Measurements from ENCODE around the gene CDKAL1.

CDKAL1 gene

DNA sequence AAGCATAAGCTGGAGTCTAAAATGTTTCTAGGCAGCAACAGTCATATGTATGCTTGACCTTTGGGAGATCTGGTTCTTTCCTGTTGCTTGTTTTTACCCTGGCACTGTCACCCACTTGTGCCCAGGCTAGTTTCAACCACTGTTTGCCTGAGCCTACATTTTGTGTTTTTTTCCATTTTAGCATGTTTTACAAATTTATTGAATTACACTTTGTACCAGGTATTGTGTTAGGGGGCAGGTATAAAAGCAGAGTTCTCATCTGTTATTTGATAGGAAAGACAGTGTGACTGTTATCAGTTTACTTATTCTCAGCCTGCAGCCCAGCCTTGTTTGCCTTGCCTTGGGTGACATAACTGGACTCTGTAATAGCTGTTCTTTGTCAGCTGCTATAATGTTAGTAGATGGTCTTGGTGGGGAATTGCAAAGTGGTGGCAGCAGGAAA, 147.0 kb downstream of the CDKAL1 start:
- no peak for DNase-seq

DNA sequence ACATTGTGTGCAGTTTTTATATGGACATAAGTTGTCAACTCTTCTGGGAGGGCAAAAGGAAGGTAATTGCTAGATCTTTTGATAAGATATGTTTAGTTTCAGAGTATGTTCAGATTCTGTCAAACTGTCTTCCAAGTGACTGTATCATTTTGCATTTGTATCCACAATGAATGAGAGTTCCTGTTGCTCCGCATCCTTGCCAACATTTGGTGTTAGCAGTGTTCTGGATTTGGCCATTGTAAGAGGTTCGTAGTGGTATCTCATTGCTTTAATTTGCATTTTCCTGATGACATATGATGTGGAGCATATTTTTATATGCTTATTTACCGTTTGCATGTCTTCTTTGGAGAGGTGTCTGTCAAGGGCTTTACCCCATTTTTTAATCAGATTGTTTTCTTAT, 150.2 kb downstream of the CDKAL1 start:
- DNase-seq: no peak

DNA sequence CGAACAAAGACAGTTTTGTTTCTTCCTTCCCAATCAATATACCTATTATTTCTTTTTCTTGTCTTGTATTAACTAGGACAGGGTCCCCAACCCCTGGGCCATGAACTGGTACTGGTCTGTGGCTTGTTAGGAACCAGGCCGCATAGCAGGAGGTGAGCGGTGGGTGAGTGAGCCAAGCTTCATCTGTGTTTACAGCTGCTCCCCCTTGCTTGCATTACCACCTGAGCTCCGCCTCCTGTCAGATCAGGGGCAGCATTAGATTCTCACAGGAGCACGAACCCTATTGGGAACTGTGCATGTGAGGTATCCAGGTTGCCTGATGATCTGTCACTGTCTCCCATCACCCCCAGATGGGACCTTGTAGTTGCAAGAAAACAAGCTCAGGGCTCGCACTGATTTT, 151.9 kb downstream of the CDKAL1 start:
- no peak for DNase-seq

DNA sequence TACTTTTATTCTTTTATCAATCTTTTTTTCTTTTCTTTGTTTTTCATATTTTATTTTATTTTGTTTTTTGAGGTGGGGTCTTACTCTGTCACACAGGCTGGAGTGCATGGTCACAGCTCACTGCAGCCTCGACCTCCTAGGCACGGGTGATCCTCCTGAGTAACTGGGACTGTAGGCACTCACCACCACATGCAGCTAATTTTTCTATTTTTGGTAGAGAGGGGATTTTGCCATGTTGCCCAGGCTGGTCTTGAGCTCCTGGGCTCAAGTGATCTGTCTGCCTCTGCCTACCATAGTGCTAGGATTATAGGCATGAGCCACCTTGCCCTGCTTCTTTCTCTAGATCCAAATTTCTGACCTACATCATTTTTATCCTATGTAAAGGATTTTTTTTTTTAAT, 153.2 kb downstream of the CDKAL1 start:
- no peak for DNase-seq

DNA sequence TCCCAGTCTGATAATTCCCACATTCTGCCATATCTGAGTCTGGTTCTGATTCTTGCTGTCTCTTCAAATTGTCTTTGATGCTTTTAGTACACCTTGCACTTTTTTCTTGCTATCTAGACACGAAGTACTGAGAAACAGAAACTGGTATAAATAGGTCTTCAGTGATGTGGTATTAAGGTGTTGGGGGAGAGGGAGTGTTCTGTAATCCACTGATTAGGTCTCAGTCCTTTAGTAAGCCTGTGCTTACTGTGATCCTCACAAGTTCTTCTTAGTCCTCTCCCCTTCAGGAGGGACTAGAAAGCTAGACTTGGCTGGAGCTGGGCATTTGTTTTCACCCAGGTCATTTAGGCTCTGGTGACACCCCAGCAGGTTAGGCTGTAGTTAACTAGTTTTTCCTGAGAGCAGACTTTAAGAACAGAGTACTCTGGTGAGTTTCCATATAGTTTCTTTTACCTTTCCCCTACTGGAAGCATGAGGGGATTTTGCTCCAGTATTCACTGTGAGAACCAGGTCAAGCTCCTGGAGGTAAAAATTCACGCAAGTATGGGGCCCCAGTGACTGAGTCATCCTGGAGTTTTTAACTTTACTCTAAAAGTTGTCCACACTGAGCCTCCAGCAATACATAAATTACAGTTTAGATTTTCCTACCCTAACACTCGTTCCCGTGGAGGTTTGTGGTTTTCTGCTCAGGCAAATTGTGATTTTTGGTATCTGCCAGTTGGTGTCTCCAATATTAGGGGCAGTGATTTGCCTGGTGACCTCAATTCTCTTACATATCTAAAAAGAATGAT, 154.6 kb downstream of the CDKAL1 start:
- DNase-seq: peak; percentile 51

DNA sequence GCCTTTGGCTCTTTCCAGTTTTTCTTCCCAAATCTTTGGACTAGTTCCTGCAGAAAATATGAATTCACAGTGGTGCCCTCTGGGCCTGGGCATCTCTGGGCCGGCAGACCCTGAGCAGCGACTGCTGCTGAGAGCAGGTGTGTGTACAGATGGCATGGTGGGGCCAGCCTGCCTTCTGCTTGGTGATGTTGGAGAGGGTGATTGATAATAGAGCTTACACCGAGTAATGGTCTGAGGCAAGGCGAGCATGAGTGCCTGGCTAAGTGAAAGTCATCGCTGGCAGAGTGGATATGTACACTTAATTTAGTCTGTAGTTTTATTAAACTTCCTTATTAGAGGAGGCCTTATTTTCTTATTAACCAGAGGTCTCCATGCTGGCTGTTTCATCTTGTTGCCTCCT, 156.9 kb downstream of the CDKAL1 start:
- no peak for DNase-seq

DNA sequence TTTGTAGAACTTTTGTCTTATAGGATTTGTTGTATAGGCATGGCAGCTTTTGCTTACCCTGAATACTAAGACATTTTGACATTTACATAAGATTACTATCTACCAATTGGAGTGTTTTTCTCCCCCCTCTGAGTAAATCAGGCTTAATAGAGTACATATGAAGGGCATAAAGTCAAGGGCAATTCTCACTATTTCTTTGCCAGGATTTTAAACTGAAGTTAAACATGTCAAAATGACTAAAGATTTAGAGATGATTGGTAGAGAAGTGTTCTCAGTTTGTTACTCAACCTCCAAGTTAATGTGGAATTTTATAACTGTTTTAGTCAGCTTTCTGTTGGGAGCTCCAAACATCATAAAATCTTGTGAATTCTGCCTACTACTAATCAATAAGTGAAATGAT, 157.8 kb downstream of the CDKAL1 start:
- no peak for DNase-seq

DNA sequence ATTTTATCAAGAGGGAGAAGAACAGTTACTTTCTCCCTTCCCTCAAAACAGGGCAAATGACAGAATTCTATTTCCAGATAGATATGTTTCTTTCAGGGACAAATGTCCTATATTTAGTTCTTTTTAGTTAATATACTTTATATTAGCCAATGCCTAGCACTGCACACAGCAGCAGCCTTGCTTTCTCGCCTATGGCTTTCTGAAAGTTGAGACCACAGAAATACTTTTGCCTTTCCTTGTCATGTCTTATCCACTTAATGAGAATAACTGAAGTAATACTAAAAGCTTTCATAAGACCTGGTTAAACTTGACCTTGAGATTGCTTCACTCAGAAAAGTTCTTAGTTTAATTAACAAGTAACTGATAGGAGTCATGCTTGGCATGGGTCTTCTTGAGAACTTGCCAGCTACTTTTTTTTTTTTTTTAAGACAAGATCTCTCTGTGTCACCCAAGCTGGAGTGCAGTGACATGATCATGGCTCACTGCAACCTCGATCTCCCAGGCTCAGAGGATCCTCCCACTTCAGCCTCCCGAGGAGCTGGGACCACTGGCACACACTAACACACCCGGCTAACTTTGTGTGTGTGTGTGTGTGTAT, 159.3 kb downstream of the CDKAL1 start:
- DNase-seq: peak; percentile 23

DNA sequence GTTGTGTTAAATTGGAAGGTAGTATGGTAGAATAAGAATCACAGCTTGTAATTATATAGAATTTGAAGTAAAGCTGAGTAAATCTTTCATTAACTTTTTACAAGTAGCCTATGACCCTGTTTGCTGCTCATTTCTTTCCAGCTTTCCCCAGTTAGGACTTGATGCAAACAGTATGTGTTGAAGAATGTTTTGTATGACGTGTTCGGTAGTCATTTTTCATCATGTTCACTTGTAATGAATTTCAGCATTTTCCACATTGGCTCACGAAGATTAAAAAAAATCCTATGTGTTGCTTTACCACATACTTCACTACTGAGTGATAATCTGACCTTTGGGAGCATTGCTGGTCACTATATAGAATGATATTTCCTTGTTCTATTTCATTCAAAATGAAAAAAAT, 162.4 kb downstream of the CDKAL1 start:
- DNase-seq: peak; percentile 87

DNA sequence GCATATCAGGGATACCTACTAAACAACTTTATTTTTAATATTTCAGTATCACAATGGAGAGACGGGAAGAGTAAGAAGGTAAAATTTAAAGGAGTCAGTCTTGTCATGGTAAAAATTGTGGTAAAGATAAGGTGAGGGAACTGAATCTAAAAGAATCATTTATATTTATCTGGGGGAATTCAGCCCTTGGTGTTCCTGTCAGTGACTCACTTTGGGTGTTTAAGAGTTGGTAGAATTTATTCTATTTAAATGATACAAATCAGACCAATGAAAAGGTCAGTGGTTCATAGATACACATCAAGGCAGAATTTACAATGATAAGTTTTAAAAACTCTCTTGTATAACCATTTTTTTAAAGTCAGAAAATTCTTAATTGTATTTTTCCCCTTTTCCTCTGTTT, 164.4 kb downstream of the CDKAL1 start:
- no peak for DNase-seq

DNA sequence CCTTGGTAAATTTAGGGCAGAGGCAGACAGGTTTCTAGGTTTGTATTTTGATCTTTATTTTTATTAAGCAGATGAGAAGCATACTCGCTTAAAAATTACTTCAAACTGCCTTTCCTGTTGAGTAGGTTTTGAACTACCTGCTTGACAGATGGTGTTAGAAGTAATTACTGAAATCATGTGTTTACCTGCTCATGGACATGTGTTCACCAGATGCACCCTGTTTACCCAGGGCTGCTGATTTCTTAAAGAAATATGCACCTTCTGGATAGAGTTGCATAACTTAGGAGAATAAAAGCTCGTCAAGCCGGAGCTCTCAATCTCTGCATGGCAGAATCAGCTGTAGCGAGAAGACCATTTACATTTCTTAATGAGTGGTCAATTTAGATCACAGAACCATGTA, 165.1 kb downstream of the CDKAL1 start:
- no peak for DNase-seq

DNA sequence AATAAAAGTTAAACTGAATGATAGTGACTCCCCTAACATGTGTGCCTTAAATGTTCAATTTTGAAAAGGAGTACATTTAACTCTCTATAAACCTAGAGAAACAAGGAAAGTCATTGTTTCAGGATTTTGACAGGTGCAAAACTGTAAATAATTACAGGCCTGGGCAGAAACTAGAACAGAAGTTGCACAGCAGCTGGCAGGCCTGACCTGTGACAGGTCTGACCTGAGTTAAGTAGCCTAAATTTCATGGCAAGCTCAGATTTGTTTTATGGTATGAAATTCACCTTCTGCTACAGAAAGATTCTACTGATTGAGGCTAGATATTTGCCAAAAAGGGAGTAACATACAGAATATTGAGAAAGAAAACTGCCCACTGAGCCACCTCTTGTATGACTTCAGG, 166.1 kb downstream of the CDKAL1 start:
- no peak for DNase-seq

DNA sequence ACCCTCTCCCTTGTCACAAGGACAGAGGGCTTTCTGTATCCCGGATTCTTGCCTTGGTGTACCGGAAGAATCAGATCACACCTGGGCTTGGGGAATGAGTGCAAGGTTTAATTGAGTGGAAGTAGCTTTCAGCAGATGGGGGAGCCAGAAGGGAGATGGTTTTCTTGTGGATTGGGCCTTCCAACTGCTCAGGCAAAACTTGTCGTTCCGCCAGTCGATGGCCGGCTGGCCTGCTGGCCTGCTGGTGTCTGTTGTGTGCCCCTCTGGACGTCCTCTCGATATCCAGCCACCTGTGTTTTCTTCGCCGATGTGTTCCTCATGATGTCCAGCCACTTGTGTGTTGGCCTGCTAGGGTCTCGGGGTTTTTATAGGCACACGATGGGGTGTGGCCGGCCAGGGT, 168.1 kb downstream of the CDKAL1 start:
- DNase-seq: no peak

DNA sequence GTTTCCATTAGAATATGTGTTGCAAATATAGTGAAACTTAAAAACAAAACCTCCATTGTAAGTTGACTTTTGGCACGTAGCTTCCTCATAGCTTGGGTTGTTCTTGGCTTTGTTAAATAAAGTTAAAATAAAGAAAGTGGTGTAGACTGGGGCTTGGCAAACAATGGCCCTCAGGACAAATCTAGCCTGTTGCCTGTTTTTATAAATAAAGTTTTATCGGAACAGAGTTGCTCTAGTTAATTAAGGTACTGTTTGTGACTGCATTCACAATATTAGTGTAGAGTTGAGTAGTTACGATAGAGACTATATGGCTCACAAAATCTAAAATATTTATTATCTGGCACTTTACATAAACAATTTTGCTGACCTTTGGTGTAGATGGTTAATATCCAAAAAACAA, 168.8 kb downstream of the CDKAL1 start:
- no peak for DNase-seq

DNA sequence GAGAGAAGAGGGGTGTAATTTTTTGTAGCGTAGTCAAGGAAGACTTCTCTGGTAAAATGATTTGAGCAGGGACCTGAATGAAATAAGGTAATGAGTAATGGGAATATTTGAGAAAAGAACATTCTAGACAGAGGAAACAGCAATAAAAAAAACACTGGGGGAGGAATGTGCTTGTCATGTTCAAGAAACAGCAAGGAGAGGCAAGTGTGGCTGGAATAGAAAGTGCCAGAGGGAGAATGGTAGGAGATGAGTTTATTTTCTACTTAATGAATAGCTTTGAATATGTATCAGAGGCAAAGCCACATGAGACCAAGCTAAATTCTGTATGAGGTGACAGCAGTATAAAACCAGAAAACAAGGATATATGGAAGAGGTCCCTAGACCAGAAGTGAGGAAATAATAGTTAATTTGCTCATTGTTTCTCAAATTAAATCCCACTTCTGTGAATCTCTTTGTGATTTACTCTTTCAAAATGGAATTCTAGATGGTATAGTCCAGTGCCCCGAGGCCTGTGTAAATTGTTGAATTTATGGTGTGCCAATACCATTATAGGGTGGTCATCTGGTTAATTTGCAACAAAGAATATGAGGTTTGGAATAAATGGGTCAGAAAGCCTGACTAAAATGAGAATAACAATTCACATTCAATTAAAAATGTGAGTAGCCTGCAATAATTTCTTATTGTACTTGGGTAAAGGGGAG, 170.2 kb downstream of the CDKAL1 start:
- no peak for DNase-seq

DNA sequence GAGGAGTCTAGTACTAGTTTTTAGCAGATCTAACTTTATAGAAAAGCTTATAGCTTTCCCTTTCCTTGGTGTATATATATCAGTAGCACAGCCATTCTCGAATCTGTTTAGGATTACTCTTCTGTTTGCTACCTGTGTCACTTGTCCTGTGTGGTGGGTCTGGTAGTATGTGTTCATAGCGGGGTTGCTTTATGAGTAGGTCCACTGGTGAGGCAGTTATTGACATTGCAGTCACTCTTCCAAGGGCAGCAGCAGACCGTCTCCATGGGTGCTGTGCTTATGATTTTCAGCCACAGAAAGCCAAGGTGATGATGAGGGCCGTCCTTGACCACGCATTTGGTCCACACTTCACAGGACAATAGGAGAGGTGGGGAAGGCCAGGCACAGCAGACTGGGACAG, 171.5 kb downstream of the CDKAL1 start:
- no peak for DNase-seq

DNA sequence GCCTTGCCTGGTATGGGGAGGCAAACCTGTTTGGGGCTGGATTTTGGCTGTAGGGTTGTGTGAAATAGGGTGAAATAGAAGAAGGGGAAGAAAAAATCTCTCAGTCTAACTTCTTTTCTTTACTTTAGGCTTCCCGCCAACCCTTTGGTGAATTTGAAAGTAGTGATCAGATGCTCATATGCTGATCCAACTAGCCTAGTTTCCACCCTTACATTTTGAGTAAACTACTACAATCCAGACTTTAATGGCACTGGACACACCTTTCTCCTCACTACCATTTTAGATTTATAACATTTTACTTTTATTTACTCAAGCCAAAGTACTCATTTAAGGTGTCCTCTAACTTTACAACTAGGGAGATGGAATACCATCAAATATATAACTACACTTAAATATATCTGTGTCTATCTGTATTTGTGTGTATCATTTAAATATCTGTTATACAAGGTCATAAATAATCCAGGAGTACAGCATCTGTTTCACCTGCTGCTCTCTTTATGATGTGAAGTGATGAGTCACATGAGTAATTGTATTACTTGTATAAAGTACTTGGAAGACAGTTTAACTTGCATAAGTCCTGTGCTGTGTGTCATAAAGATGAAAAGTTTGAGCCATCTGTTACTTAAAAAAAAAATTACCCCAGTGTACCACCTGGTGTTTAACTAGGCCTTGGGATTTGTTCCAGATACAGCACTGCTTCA, 172.1 kb downstream of the CDKAL1 start:
- DNase-seq: no peak

DNA sequence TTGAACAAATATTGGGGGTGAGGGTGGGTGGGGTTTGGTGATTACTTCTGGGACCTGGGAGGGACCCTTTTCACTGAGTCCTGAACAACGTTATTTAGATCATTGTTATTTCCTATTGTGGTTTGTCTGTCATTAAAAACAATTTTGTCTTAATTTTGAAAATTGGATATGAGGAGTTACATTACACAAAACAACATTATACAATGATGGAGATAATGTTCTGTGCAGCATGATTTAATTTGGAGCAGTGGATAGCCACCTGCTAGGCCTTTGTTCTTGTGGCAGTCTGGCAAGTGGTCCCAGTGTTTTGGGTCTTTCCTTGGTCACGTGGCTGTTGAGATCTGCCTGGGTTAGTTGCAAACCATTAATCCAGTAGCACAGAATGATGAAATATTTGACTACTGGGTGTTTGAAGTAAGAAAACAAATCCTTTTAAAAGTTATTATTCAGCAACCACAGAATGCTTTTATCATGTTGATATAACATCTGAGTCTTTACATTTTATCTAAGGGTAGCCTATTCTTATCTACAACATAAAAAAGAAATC, 172.8 kb downstream of the CDKAL1 start:
- no peak for DNase-seq

DNA sequence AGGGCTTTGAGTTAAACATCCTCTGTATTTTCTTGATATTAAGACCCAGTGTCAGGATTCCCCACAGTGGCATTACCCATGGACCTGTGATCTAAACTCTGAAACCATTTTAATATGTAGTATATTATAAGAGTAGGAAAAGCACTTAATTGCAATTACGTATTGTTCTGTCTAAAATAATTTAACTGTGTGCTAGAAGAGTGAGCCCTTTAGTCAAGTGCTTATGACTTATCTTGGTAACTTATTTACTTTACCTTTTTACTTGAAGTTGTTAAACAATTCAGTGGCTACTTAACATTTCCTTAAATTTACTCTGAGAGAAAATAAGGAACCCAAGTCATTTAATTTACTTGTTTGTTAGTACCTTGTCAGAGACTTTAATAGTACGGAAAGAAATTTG, 173.6 kb downstream of the CDKAL1 start:
- no peak for DNase-seq

DNA sequence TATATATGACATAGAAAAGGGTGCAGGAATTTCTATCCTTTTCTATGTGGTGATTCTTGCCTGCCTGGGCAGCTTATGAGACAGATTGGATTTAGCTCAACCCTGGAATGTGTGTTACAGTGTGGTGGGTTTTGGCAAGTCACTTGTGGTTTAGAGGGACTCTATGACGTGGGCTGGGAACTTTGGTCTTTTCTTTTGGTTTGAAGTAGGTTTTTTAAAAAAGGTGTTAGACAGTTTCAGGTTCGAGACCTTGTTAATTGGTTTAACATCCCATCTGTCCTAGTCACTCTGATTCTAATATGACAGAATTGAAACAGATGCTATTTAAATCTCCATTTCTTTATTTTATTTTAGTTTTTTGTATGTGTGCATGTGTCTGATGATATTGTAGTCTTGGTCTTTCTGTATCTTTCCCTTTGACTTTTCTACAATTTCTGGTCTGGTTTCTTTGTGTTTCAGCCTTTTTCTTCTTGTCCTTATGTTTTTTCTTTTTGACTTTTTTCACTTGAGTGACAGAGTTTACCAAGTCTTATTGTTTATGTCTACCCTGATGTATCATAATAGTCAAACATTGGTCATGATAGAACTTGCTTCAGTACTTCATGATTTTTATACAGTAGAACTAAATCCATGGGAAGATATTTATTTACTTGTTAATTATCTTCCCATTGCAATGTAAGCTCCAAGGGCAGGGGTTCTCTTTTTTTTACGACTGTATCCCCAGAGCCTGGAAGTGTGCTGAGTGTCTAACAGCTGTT, 174.3 kb downstream of the CDKAL1 start:
- DNase-seq: peak; percentile 38

DNA sequence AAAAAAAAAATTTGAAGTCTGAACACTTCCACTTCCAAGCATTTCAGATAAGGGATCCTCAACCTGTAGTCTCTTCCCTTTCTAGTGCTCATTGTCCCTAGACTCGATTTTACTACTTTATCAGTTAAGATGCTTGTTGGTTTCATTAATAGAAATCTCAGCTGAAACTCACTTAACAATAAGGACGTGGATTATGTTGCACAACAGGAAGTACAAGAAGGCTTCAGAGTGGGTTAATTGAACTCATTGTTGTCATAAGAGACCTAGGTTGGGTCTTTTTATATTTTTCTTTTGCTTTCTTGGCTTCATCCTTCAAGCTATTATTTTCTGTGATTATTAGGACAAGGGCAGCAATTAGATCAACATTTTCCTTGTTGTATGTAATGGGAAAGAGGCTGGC, 175.2 kb downstream of the CDKAL1 start:
- DNase-seq: no peak

DNA sequence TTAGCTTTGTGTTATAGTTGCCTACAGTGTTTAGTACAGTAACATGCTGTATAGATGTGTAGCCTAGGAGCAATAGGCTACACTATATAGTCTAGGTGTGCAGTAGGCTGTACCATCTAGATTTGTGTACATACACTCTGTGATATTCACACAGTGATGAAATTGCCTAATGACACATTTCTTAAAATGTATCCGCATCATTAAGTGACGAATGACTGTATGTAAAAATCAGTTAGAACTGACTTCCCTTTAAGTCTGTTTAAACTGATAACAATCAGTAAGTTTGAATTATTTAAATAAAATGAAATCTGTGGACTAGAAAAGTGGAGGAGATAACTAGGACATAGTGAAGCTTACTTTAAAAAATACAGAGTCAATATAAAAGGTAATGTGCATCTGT, 176.1 kb downstream of the CDKAL1 start:
- no peak for DNase-seq

All from fibroblast of skin of scalp (primary cell).